ENCODE measurements around the gene MED29.

MED29 gene

GRCh38 chr19:39410017-39410830, 19.0 kb downstream of the MED29 start:
- TF ChIP-seq, protein P1, sequence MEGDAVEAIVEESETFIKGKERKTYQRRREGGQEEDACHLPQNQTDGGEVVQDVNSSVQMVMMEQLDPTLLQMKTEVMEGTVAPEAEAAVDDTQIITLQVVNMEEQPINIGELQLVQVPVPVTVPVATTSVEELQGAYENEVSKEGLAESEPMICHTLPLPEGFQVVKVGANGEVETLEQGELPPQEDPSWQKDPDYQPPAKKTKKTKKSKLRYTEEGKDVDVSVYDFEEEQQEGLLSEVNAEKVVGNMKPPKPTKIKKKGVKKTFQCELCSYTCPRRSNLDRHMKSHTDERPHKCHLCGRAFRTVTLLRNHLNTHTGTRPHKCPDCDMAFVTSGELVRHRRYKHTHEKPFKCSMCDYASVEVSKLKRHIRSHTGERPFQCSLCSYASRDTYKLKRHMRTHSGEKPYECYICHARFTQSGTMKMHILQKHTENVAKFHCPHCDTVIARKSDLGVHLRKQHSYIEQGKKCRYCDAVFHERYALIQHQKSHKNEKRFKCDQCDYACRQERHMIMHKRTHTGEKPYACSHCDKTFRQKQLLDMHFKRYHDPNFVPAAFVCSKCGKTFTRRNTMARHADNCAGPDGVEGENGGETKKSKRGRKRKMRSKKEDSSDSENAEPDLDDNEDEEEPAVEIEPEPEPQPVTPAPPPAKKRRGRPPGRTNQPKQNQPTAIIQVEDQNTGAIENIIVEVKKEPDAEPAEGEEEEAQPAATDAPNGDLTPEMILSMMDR (IDR thresholded peaks at IDR 0.05; ENCODE audit: insufficient read depth, missing control alignments): no peak
- no peak for DNase-seq (ENCODE audit: insufficient read length, low spot score)
- FAIRE-seq: no peak

- TF ChIP-seq, protein P1 (IDR thresholded peaks at IDR 0.05; ENCODE audit: insufficient read depth, missing control alignments): no peak
- DNase-seq (ENCODE audit: insufficient read length, low spot score) (no peak), FAIRE-seq (no peak)
Observed at GRCh38 chr19:39410831-39411080, 19.6 kb downstream of the MED29 start.

- DNase-seq (ENCODE audit: insufficient read length, low spot score) (no peak), FAIRE-seq (no peak)
- TF ChIP-seq, protein P1 (IDR thresholded peaks at IDR 0.05; ENCODE audit: insufficient read depth, missing control alignments): no peak
Observed at GRCh38 chr19:39411081-39411831, 20.1 kb downstream of the MED29 start.

GRCh38 chr19:39411832-39412099, 20.6 kb downstream of the MED29 start:
- TF ChIP-seq, protein P1 (IDR thresholded peaks at IDR 0.05; ENCODE audit: insufficient read depth, missing control alignments): peak; percentile 89

GRCh38 chr19:39412100-39412866, 21.1 kb downstream of the MED29 start, which contains the start of gene PLEKHG2:
Gene PLEKHG2, plus strand, starts transcription at chr19:39412669. Its CDS starts 1,418 bp downstream, at chr19:39414087.
- FAIRE-seq (peak; percentile 77), DNase-seq (ENCODE audit: insufficient read length, low spot score) (peak; percentile 92)
- TF ChIP-seq, protein P1 (IDR thresholded peaks at IDR 0.05; ENCODE audit: insufficient read depth, missing control alignments): peak; percentile 54

More at GRCh38 chr19:39411832-39412099, 20.6 kb downstream of the MED29 start:
- DNase-seq (ENCODE audit: insufficient read length, low spot score) (no peak), FAIRE-seq (no peak)

DNA sequence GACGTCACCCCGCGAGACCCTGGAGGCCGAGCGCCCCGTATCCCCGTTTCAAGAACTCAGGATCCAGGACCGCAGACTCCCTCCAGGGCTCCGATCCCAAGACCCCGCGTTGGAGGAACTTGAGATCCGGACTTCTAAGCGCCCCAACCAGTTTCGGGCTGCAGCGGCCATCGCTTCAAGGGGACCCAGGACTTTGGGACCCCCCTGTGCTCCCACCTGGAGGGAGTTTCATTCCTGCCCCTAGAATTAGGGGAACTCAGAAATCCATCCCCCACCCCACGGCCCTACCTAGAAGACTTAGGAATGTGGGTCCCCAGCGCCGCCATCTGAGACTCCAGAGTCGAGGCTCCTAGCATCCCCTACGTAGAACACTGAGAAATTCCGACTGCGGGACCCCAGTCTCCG, 21.7 kb downstream of the MED29 start:
- TF ChIP-seq, protein P1 (IDR thresholded peaks at IDR 0.05; ENCODE audit: insufficient read depth, missing control alignments): no peak
- FAIRE-seq: no peak

More for the DNA sequence above, 21.7 kb downstream of the MED29 start:
- DNase-seq (ENCODE audit: insufficient read length, low spot score): no peak
